GM11168 (cell line): ENCODE data around the gene LDHD.

Experiments used
- in situ Hi-C: fragments of 300-500 bp; cut with MboI; formaldehyde crosslinking; loops from one replicate; pipeline ENCODE4 v1.12.0; 2022; ENCODE audit warnings: low sequenced_read_pairs; ENCODE audit not compliant: unreplicated experiment

LDHD gene

DNA sequence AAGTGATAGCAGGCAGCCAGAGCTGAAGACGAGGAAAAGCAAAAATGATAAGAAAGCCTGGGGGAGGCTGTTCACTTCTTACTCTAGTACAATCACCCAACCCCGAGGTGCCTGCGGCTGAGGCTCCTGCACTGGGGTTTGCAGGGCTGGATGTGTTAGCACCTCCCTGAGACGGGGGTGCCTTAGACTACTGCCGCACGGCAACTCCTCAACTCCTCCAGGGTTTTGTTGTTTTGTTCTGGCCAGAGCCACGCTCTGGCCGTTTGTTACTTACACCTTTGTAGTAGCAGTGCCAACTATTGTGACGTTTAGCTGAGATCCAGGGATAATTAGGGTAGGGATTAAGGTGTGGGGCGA, 51.5 kb downstream of the LDHD start:
- in situ Hi-C loops: no loop called here

DNA sequence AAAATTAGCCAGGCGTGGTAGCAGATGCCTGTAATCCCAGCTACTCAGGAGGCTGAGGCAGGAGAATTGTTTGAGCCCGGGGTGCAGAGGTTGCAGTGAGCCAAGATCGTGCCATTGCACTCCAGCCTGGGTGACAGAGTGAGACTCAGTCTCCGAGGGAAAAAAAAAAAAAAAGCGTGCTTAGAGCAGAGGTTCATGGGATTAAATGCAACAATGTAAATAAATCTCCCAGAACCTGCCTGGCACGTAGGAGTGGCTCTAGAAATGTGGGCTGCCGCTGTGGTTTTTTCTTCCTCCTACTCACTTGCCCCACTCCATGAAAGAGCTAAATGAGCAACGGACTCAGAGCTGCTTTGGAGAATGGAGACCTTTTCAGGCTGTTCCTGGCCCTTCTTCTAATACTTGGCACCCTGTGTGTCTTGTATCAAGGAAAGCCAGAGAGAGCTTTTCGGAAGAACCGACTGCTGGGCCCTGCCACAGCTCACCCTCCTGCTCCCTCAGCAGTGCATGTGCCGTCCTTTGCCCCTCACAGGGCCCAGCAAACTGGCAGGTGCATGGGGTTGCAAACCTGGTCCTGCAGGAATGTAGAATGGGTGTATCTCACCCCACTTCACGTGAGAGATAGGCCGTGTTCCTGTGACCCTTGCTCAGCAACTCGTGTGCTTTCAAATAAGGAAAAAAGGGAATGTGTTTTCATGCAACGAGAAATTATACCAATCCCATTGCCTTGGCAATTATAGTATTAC, 52.0 kb downstream of the LDHD start:
- in situ Hi-C loops: no loop called here

DNA sequence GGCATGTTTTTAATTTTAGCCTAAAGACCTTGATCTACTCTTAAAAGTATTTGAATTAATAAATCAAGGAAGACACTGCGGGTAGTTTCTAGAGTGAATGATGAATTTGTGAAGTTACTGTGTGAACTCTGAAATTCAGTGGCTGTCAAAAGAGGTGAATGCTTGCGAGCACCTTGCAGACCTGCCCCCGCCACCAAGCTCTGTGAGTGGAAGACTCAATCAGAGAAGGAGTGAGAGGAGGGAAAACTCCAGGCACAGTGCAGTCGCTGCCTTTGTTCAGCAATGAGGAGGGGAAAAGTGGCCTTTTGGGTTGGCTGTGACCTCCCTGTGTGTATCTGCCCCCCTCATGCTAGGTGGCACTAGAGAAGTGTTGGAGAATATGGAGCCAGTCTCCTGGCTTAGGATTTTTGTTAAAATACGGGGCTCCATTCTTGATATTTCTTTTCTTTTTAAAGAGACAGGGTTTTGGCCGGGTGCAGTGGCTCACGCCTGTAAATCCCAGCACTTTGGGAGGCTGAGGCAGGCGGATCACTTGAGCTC, 53.0 kb downstream of the LDHD start:
- in situ Hi-C loops: no loop called here

DNA sequence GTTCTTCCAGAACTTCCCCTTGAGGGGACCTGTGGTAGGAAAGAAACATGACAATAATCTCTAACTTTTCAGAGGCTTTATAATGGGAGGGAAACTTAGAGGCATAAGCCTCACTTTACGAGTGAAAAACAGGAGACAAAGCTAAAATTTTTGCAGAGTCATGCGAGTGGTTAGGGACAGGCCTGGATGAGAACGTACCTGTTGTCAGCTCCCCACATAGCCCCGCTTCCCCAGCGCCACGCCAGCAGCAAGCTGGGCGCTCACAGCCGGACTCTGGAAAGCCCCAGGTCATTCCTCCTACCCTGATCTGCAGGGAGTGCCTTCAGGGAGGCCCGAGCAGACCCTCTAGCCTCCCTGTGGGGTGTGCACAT, 53.6 kb downstream of the LDHD start:
- in situ Hi-C loops: no loop called here

DNA sequence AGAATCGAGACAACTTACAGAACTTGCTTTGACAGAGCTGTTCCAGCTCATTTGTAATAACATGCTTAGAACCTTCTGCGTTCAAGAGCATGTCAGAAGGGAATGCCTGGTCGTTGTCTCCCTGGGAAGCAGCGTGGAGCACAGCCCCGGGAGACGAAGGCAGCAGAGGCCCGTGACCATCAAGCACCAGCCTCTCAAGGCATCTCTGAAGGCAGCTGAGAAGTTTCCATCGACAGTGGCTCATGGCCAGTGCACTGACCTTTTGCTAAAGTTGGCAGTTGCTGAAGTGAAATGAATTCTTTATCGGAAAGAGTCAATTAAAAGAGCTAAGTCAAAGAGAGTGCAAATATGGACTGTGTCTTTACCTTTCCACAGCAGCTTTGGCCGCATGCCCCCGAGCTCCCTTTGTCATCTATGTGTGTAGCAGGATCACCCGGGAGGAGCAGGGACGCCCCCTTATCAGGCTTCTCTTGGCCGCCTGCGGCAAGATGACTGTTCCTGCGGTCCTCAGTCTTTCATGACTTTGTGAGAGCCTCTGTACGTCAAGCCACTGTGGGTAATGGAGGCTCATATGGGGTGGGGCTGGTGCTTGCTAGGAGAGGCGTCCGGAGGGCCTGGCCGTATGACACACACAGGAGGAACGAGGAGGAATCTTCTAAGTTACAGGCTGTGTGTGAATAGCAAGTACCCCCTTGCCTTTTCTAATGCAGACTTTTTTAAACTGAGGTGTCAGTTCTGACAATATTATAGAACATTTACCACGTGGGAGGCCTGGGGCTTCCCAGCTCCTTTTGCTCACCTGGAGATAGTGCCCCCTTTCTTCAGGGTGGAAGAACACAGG, 54.2 kb downstream of the LDHD start:
- in situ Hi-C loops: no loop called here
